Activated CD8-positive, alpha-beta memory T cell treated with anti-CD3 and anti-CD28 coated beads, Interleukin-2, amount 50 U/mL, for 1 hour (primary cell): ENCODE results near the gene PRPH.
"Not testable (repeated sequence)": the region's sequence is repeated elsewhere in the genome, so short reads cannot be mapped to it uniquely, and the experiment has no call there.

ENCODE experiments used
- DNase-seq: peaks from one replicate; pipeline ENCODE4 v3.0.0-alpha.2; 2020; ENCODE audit errors: extremely low read depth

The PRPH gene

GRCh38 chr12:49295082-49295936, at the start of gene PRPH:
TSS of gene PRPH (plus strand) at chr12:49295147. CDS start at chr12:49295201, 54 bp downstream.
- DNase-seq = no peak

GRCh38 chr12:49251357-49251756, 43.6 kb upstream of the PRPH start:
- no peak for DNase-seq

- DNase-seq = no peak
These were observed 41.8 kb upstream of the PRPH start for GRCh38 chr12:49253033-49253623.

GRCh38 chr12:49255456-49255855, 39.5 kb upstream of the PRPH start:
- DNase-seq = not testable (repeated sequence)

- no peak for DNase-seq
These were observed 38.9 kb upstream of the PRPH start for GRCh38 chr12:49255857-49256637.

DNA sequence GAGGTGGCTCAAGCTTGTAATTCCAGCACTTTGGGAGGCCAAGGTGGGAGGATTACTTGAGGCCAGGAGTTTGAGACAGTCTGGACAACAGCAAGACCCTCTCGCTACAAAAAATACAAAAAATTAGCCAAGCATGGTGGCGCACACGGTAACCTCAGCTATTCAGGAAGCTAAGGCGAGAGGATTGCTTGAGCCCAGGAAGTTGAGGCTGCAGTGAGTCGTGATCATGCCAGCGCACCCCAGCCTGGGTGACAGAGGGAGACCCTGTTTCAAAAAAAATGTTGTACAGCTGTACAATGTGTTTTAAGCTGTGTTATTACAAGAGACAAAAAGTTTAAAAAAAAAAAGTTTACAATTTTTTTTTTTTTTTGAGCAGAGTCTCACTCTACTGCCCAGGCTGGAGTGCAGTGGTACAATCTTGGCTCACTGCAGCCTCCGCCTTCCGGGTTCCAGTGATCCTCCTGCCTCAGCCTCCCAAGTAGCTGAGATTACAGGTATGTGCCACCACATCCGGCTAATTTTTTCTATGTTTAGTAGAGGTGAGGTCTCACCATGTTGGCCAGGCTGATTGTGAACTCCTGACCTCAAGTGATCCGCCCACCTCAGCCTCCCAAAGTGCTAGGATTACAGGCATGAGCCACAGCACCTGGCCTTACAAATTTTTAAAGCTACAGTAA, 37.3 kb upstream of the PRPH start:
- not testable (repeated sequence) for DNase-seq

DNA sequence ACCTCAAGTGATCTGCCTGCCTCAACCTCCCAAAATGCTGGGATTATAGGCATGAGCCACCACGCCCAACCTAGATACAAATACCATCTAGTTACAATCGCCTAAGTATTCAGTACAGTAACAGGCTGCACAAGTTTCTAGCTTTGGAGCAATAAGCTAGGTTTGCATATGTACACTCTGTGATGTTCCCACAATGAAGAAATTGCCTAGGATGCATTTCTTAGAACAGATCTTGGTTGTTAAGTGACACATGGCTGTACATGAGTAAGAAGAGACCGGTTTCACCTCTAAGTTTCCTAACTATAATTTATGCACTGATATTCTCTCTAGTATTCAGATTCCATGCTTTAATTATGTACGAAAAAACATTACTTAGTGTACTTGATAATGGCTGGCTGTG, 35.5 kb upstream of the PRPH start:
- no peak for DNase-seq

- DNase-seq = no peak
These were observed 34.8 kb upstream of the PRPH start for GRCh38 chr12:49260166-49260565.

DNA sequence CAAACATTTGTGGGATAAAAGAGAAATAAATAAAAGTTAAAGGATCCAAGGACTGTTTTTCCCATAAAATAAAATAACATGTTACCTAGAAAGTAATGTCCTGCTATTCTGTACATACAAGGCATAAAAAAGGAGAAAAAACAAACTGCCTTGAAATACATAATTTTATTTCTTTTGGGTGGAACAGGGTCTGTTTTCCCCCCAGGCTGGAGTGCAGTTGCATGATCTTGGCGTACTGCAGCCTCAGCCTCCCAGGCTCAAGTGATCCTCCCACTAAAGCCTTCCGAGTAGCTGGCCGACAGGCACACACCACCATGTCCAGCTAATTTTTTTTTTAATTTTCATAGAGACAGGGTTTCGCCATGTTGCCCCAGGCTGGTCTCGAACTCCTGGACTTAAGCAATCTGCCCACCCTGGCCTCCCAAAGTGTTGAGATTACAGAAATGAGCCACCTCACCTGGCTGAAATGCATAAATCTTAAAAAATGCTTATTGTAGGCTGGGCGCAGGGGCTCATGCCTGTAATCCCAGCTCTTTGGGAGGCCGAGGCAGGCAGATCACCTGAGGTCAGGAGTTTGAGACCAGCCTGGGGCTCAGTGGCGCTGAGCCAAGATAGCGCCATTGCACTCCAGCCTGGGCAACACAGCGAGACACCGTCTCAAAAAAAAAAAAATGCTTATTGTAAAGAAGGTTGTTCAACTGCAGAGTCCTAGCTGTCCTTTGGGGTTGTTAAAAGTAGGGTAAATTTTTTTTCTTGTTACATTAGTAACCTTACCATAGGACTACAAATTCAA, 34.2 kb upstream of the PRPH start:
- DNase-seq = no peak

- DNase-seq = no peak
These were observed 33.2 kb upstream of the PRPH start for GRCh38 chr12:49261721-49262120.

- no peak for DNase-seq
These were observed 31.6 kb upstream of the PRPH start for GRCh38 chr12:49263400-49263763.

GRCh38 chr12:49264466-49264872, 30.5 kb upstream of the PRPH start:
- DNase-seq = no peak

GRCh38 chr12:49264873-49265792, 29.8 kb upstream of the PRPH start, which contains the start of gene TUBA1C:
TSS of gene TUBA1C (plus strand) at chr12:49265082. CDS start at chr12:49265182, 100 bp downstream.
- peak; percentile 53 for DNase-seq

DNA sequence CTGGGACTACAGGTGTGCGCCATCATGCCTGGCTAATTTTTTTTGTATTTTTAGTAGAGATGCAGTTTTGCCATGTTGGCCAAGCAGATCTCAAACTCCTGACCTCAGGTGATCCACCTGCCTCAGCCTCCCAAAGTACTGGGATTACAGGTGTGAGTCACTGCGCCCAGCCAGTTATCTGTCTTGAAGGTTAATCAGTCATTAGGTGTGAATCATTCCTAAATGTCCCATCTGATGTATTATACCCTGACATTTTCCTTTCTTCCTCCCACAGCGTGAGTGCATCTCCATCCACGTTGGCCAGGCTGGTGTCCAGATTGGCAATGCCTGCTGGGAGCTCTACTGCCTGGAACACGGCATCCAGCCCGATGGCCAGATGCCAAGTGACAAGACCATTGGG, 25.8 kb upstream of the PRPH start:
- not testable (repeated sequence) for DNase-seq

DNA sequence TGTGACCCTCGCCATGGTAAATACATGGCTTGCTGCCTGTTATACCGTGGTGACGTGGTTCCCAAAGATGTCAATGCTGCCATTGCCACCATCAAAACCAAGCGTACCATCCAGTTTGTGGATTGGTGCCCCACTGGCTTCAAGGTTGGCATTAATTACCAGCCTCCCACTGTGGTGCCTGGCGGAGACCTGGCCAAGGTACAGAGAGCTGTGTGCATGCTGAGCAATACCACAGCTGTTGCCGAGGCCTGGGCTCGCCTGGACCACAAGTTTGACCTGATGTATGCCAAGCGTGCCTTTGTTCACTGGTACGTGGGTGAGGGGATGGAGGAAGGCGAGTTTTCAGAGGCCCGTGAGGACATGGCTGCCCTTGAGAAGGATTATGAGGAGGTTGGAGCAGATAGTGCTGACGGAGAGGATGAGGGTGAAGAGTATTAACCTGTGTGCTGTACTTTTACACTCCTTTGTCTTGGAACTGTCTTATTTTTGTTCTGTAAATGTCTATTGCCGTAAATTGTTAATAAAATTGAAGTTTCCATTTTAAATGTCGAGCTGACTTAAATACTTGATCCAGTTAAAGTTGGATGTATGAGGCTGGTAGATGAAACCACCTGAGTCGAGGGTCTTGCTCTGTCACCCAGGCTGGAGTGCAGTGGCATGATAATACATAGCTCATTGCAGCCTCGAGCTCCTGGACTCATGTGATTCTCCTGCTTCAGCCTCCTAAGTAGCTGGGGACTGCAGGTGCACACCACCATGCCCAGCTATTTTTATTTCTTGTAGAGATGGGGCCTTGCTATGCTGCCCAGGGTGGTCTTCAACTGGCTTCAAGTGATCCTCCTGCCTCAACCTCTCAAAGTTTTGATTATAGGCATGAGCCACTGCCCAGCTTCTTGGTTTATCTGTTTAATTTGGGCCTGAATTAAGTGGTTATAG, 21.9 kb upstream of the PRPH start:
- DNase-seq = no peak

GRCh38 chr12:49273726-49274395, 21.1 kb upstream of the PRPH start:
- no peak for DNase-seq

DNA sequence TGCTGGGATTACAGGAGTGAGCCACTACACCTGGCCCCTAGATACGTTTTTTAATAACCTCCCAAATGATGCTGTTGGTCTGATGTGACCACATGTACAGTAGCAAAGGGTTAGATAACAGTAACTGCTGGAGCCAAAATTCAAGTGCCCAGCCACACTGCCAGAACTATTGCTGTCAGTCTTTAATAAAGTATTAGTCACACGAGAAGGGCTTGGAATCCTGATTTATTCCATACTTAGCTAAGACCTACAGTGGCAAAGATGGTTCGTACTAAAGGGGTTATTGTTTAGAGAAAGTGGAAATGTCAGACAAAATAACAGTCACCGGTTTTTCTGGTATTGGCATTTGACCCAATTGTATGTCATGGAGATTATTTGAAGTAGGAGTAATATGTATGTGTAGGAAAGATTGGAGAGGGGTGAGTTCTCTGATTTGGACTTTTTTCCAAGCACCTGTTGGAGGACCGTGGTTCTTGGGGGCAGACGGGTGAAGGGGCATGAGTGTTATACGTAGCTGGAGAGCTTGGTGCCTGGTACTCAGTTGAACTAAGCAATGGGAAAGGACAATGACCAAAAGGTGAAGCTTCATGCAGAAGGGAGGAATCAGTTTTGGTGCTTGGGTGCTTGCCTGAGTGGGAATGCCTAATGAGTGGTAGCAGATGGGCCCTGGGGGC, 20.4 kb upstream of the PRPH start:
- no peak for DNase-seq
